Vagina (tissue), 2 donors: ENCODE measurements around the gene KIAA1755.

Source experiments
- POLR2A ChIP-seq, 2 donors: fragments of 450-650 bp; IDR thresholded peaks; one replicate each; pipeline ENCODE4 v1.6.1; 2017; ENCODE audit warnings: antibody characterized with exemption in 2 of 2, mild to moderate bottlenecking in 2 of 2, moderate library complexity in 2 of 2
- POLR2AphosphoS5 ChIP-seq, 2 donors: sonication (generic); formaldehyde crosslinking; IDR thresholded peaks; one replicate each; pipeline ENCODE4 v1.9.0; 2017; ENCODE audit warnings: antibody characterized with exemption in 2 of 2, mild to moderate bottlenecking in 2 of 2, low read depth in 1 of 2; ENCODE audit not compliant: insufficient read depth in 1 of 2
- TF ChIP-seq, protein P1 (sequence below), 3 experiments: fragments of 450-650 bp in 2 of 3; fragments of 200-600 bp in 1 of 3; sonication (generic) in 1 of 3; IDR thresholded peaks; one replicate each; pipeline ENCODE4 v1.5.1; 2017 to 2019; ENCODE audit warnings: antibody characterized with exemption in 3 of 3, mild to moderate bottlenecking in 2 of 3, moderate library complexity in 2 of 3

DNA sequence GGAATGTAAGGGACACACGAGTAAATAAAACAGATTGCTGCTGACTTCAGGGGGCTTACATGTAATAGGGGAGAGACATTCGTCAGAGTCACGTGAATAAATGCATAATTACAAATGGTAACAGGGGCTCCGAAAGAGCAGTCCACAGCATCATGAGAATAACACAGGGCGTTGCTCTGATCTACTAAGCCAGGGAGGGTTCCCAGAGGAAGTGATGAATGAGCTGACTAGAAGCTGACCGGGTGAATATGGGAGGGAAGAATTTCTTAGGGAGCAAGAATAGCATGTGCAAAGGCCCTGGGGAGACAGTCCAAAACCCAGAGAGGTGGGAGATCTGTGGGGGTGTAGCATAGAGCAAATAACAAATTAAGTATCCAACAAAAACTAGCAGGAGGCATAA, 45.8 kb upstream of the KIAA1755 start:
- no peak for TF ChIP-seq POLR2A (IDR thresholded peaks at IDR 0.05)
- TF ChIP-seq, protein P1, sequence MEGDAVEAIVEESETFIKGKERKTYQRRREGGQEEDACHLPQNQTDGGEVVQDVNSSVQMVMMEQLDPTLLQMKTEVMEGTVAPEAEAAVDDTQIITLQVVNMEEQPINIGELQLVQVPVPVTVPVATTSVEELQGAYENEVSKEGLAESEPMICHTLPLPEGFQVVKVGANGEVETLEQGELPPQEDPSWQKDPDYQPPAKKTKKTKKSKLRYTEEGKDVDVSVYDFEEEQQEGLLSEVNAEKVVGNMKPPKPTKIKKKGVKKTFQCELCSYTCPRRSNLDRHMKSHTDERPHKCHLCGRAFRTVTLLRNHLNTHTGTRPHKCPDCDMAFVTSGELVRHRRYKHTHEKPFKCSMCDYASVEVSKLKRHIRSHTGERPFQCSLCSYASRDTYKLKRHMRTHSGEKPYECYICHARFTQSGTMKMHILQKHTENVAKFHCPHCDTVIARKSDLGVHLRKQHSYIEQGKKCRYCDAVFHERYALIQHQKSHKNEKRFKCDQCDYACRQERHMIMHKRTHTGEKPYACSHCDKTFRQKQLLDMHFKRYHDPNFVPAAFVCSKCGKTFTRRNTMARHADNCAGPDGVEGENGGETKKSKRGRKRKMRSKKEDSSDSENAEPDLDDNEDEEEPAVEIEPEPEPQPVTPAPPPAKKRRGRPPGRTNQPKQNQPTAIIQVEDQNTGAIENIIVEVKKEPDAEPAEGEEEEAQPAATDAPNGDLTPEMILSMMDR (IDR thresholded peaks at IDR 0.05) = no peak
- TF ChIP-seq POLR2AphosphoS5 (IDR thresholded peaks at IDR 0.05; ENCODE audit: insufficient read depth in 1 of 2, low read depth in 1 of 2) = no peak
